ENCODE data around the gene KSR2. TPM values are rescaled to one million over a fixed set of nuclear protein-coding genes. Genes with fewer than 3 reads are reported as not detected.

The KSR2 gene
- total and polyA plus RNA-seq, 2 of the 4 experiments (the other 2 are of a cell fraction), result not detected

- no peak overlapping the region for H3K4ac ChIP-seq (ENCODE audit: low read depth, low read length)
- no peak overlapping the region for H3K23ac ChIP-seq (ENCODE audit: low read depth, low read length)
- no peaks in the 10 kb centered on the region for H3K27me3 ChIP-seq (ENCODE audit: control insufficient read depth, insufficient read depth, low read length)
- no peak overlapping the region for H3K4me2 ChIP-seq (ENCODE audit: low read depth, low read length)
- ATAC-seq (ENCODE audit: low read depth), result no peak
- no peak overlapping the region for H2AK5ac ChIP-seq (ENCODE audit: low read depth, low read length)
- TF ChIP-seq RFX5 (IDR thresholded peaks at IDR 0.05; ENCODE audit: low read depth, low read length) (no peak), MAZ (IDR thresholded peaks at IDR 0.05; ENCODE audit: borderline replicate concordance, low read depth, low read length) (no peak), ELK1 (IDR thresholded peaks at IDR 0.05; ENCODE audit: borderline replicate concordance, low read depth, low read length) (no peak), CEBPB (IDR thresholded peaks at IDR 0.05; ENCODE audit: low read depth, low read length) (no peak), POLR2A (IDR thresholded peaks at IDR 0.05; ENCODE audit: low read depth, low read length) (no peak), USF2 (IDR thresholded peaks at IDR 0.05; ENCODE audit: low read depth, low read length) (no peak), SMC3 (IDR thresholded peaks at IDR 0.05; ENCODE audit: low read depth, low read length) (no peak), MAFK (IDR thresholded peaks at IDR 0.05; ENCODE audit: low read depth, low read length) (no peak), NFE2L2 (IDR thresholded peaks at IDR 0.05; ENCODE audit: low read depth, low read length) (no peak), RAD21 (IDR thresholded peaks at IDR 0.05; ENCODE audit: low read length) (no peak), CTCF (conservative IDR thresholded peaks at IDR 0.05; ENCODE audit: low read depth, low read length) (no peak), MXI1 (IDR thresholded peaks at IDR 0.05; ENCODE audit: borderline replicate concordance, low read depth, low read length) (no peak)
- H2AFZ ChIP-seq (replicated peaks; ENCODE audit: low read length, poor library complexity), result no peak overlapping the region
- no peak overlapping the region for H4K5ac ChIP-seq (ENCODE audit: low read depth, low read length)
- H2BK20ac ChIP-seq (ENCODE audit: low read depth, low read length), result no peak overlapping the region
- DNase-seq, result no peak
- H3K9me3 ChIP-seq (ENCODE audit: control insufficient read depth, insufficient read depth, low read length), result peaks cover 38% of the 10 kb centered on the region
- H4K91ac ChIP-seq (ENCODE audit: insufficient read depth, low read depth, low read length), result no peak overlapping the region
- H3K18ac ChIP-seq (ENCODE audit: low read depth, low read length), result no peak overlapping the region
- dilution Hi-C loops (cut with HindIII; ENCODE audit: low sequenced_read_pairs, unreplicated experiment) (no loop called here), intact Hi-C loops (cut with micrococcal nuclease) (no loop called here), in situ Hi-C loops (cut with MboI; ENCODE audit: low sequenced_read_pairs) (no loop called here)
- H3K79me1 ChIP-seq (ENCODE audit: low read depth in 1 of 2, low read length in 2 of 2), result no peaks in the 10 kb centered on the region
- ChIA-PET POLR2A (ENCODE audit: unreplicated experiment) (no interaction called here), CTCF (no interaction called here)
- no TSS peak for BruUV-seq (replicated peaks)
- H4K20me1 ChIP-seq (ENCODE audit: insufficient read depth, low read length), result no peaks in the 10 kb centered on the region
- H3K9ac ChIP-seq (ENCODE audit: low read depth, low read length), result no peak overlapping the region
- H3K56ac ChIP-seq (ENCODE audit: extremely low read depth, insufficient read depth, low read length), result no peak overlapping the region
- no peak overlapping the region for H4K8ac ChIP-seq (ENCODE audit: low read depth in 2 of 2, low read length in 2 of 2)
- no peak overlapping the region for H2BK120ac ChIP-seq (ENCODE audit: low read depth, low read length)
- no peak overlapping the region for H3K4me3 ChIP-seq (ENCODE audit: insufficient read depth, low read depth, low read length)
- WGBS, 2 experiments (ENCODE audit: extremely low coverage in 2 of 2, insufficient read length in 1 of 2), result 0% methylated on average over 2 of the region's 8 CpGs; no CpG with 5 or more reads in 1 of the 2 experiments
- H3K14ac ChIP-seq (replicated peaks; ENCODE audit: low read depth, low read length), result no peak overlapping the region
- H2BK5ac ChIP-seq (ENCODE audit: low read depth, low read length, poor library complexity, severe bottlenecking), result no peak overlapping the region
- H3K4me1 ChIP-seq (ENCODE audit: control insufficient read depth, insufficient read depth, low read length), result no peaks in the 10 kb centered on the region
- no peaks in the 10 kb centered on the region for H3K9me1 ChIP-seq (ENCODE audit: insufficient read depth, low read length)
- no peak overlapping the region for H3K27ac ChIP-seq (ENCODE audit: insufficient read depth, low read length)
- H2AK9ac ChIP-seq (replicated peaks; ENCODE audit: low read depth, low read length, poor library complexity), result no peak overlapping the region
- H3K36me3 ChIP-seq (ENCODE audit: control insufficient read depth, insufficient read depth, low read length), result no peaks in the 10 kb centered on the region
- H2BK15ac ChIP-seq (ENCODE audit: low read depth, low read length), result no peak overlapping the region
These were observed 388.1 kb downstream of the KSR2 start for GRCh38 chr12:117580718-117581062.

Measured in IMR-90 (cell line).